Astrocyte of the spinal cord (primary cell): ENCODE results near the gene TMPRSS7.

Source experiments
- DNase-seq: peaks from one replicate; pipeline ENCODE4 v3.0.0; 2011; ENCODE audit warnings: low read depth, low spot score
- H3K4me3 ChIP-seq: 2 replicates; pipeline ENCODE4 v1.5.1; 2011; ENCODE audit warnings: low read depth, mild to moderate bottlenecking, low read length, moderate library complexity
- in situ Hi-C: cut with HindIII; loops from 2 replicates; pipeline ENCODE4 v1.10.0; 2017; ENCODE audit warnings: low sequenced_read_pairs
- TF ChIP-seq, protein P1 (sequence below): IDR thresholded peaks from 2 replicates; pipeline ENCODE4 v1.5.1; 2012; ENCODE audit warnings: low read depth, mild to moderate bottlenecking, low read length, inconsistent platforms

The TMPRSS7 gene

GRCh38 chr3:112116748-112117186 lies 82.2 kb downstream of the TMPRSS7 start:
- TF ChIP-seq, protein P1, sequence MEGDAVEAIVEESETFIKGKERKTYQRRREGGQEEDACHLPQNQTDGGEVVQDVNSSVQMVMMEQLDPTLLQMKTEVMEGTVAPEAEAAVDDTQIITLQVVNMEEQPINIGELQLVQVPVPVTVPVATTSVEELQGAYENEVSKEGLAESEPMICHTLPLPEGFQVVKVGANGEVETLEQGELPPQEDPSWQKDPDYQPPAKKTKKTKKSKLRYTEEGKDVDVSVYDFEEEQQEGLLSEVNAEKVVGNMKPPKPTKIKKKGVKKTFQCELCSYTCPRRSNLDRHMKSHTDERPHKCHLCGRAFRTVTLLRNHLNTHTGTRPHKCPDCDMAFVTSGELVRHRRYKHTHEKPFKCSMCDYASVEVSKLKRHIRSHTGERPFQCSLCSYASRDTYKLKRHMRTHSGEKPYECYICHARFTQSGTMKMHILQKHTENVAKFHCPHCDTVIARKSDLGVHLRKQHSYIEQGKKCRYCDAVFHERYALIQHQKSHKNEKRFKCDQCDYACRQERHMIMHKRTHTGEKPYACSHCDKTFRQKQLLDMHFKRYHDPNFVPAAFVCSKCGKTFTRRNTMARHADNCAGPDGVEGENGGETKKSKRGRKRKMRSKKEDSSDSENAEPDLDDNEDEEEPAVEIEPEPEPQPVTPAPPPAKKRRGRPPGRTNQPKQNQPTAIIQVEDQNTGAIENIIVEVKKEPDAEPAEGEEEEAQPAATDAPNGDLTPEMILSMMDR, result no peak
- no peak for DNase-seq
- in situ Hi-C loops, result no loop called here
- no peak overlapping the region for H3K4me3 ChIP-seq

DNA sequence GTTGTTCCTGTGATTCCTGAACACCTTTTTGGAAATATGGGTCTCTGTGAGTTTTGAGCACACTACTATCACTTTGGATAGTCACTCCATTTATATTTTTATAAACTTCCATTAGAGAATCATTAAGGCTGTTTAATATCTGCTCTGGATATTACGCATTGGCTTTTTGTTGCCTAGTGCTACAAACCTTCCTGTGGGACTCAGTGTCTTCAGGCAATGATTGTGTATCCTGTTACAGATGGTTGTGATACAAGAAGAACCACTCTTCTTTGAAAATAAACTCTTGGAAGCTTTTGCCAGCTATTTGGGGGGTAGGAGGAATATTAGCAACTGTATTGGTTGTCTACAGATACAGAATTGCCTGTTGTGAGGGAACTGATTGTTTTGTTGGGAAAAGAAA lies 82.9 kb downstream of the TMPRSS7 start:
- no peak for DNase-seq
- H3K4me3 ChIP-seq, result no peak overlapping the region
- in situ Hi-C loops, result no loop called here
- TF ChIP-seq, protein P1, result no peak

- H3K4me3 ChIP-seq, result no peak overlapping the region
- DNase-seq, result no peak
- TF ChIP-seq, protein P1, result no peak
- in situ Hi-C loops, result no loop called here
Measured at GRCh38 chr3:112117841-112118571, 83.5 kb downstream of the TMPRSS7 start.

- no peak overlapping the region for H3K4me3 ChIP-seq
- TF ChIP-seq, protein P1, result no peak
- in situ Hi-C loops, result no loop called here
- DNase-seq, result no peak
Measured at GRCh38 chr3:112119962-112120836, 85.7 kb downstream of the TMPRSS7 start.

- in situ Hi-C loops, result no loop called here
- no peak overlapping the region for H3K4me3 ChIP-seq
- TF ChIP-seq, protein P1, result no peak
- DNase-seq, result no peak
Measured at GRCh38 chr3:112121577-112122547, 87.3 kb downstream of the TMPRSS7 start.

- in situ Hi-C loops, result no loop called here
- DNase-seq, result no peak
- TF ChIP-seq, protein P1, result no peak
- H3K4me3 ChIP-seq, result no peak overlapping the region
Measured at GRCh38 chr3:112122870-112123269, 88.3 kb downstream of the TMPRSS7 start.
